ENCODE results near the gene GNA14.

Gene GNA14

GRCh38 chr9:77463151-77463550, 185.0 kb downstream of the GNA14 start:
- TF ChIP-seq ZFX (IDR thresholded peaks at IDR 0.05) (no peak), CTCF (conservative IDR thresholded peaks at IDR 0.05) (no peak)

GRCh38 chr9:77462066-77462465, 186.1 kb downstream of the GNA14 start:
- TF ChIP-seq ZFX (IDR thresholded peaks at IDR 0.05) (no peak), CTCF (conservative IDR thresholded peaks at IDR 0.05) (no peak)
- H3K27ac ChIP-seq: no peak overlapping the region

More at GRCh38 chr9:77463151-77463550, 185.0 kb downstream of the GNA14 start:
- H3K27ac ChIP-seq: no peak overlapping the region

- TF ChIP-seq CTCF (conservative IDR thresholded peaks at IDR 0.05) (no peak), ZFX (IDR thresholded peaks at IDR 0.05) (no peak)
- H3K27ac ChIP-seq: no peak overlapping the region
These were observed 187.2 kb downstream of the GNA14 start for GRCh38 chr9:77460938-77461337.

DNA sequence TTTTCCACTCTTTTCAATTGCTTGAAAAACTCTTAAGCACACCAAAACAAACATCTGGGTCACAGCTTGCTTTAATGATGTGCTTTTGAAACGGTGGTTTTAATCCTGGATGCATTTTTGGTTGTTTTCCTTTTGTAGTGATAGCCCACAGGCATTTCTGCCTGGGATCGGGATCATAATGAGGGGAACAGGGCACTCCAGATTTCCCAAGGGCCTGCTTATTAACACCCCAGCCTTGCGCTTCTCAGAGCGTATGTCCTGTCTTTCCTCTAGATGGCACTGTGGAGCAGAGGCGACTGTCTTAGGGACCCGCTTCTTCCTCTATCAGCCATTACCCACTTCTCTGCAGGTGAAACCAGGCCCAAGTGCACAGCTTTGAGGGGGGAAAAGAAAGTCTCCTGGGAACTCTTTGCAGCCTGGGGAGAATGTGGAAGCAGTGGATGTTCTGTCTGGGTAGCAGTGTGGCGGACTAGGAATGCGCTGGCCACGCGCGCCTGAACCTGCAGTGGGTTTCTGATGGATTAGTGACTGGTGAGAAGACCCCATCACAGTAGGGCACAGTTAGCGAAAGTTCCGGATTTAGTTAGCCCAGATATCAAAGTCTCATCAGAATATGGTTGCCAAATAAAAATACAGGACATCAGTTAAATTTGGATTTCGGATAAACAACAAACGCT, 190.1 kb downstream of the GNA14 start:
- peak; percentile 96 for TF ChIP-seq CTCF (conservative IDR thresholded peaks at IDR 0.05)
- no peak for TF ChIP-seq ZFX (IDR thresholded peaks at IDR 0.05)
- no peak overlapping the region for H3K27ac ChIP-seq

GRCh38 chr9:77456829-77457437, 191.2 kb downstream of the GNA14 start:
- no peak overlapping the region for H3K27ac ChIP-seq
- peak; percentile 91 for TF ChIP-seq CTCF (conservative IDR thresholded peaks at IDR 0.05)
- no peak for TF ChIP-seq ZFX (IDR thresholded peaks at IDR 0.05)

- TF ChIP-seq ZFX (IDR thresholded peaks at IDR 0.05) (no peak), CTCF (conservative IDR thresholded peaks at IDR 0.05) (peak; percentile 86)
- no peak overlapping the region for H3K27ac ChIP-seq
These were observed 192.7 kb downstream of the GNA14 start for GRCh38 chr9:77455312-77455927.

DNA sequence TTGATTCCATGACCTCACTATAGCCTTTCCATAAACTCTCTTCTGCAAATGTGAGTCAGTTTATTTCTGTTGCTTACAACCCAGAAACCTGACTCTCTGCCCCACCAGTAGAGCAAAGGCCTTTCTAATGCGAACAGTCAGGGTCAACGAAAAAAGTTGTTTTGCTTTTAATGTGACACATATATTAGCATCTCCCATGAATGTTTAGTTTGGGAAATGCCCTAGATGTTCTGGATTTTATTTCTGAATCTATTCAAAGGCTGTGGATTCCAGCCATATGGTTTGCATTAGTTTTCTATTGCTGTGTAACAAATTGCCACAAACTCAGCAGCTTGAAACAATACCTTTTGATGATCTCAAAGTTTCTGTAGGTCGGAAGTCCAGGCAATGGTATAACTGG, 193.5 kb downstream of the GNA14 start:
- TF ChIP-seq ZFX (IDR thresholded peaks at IDR 0.05) (no peak), CTCF (conservative IDR thresholded peaks at IDR 0.05) (no peak)
- no peak overlapping the region for H3K27ac ChIP-seq
